H1 (cell line): ENCODE results near the gene UBE2B. TPM values are rescaled to one million over a fixed set of nuclear protein-coding genes. Genes with fewer than 3 reads are reported as not detected.

Experiments
- CTCF ChIA-PET: fragments of 300-600 bp; sonication (Branson Sonifier 250); formaldehyde crosslinking; loops from one replicate; lab custom pipeline; 2021; ENCODE audit not compliant: partially characterized antibody; lab: Charles Lee
- POLR2A ChIA-PET: fragments of 300-600 bp; sonication (Branson Sonifier 250); formaldehyde crosslinking; loops from one replicate; lab custom pipeline; 2021; ENCODE audit warnings: inconsistent platforms; ENCODE audit not compliant: partially characterized antibody; lab: Charles Lee
- DNase-seq, 2 experiments: peaks; one replicate each; pipeline versions ENCODE4 v3.0.0 to v3.0.0-alpha.2; 2010 to 2022; ENCODE audit warnings: low spot score in 2 of 2, low read depth in 1 of 2, mixed read lengths in 1 of 2
- FAIRE-seq: peaks from 2 replicates; lab custom pipeline; 2011; peaks lifted over from hg19 to GRCh38; lab: Jason Lieb, UNC
- H2AFZ ChIP-seq: 2 replicates; pipeline ENCODE4 v1.8.1; 2012; ENCODE audit warnings: low read length, inconsistent platforms
- H2AK5ac ChIP-seq: 2 replicates; pipeline ENCODE4 v1.6.1; 2013; ENCODE audit warnings: low read depth, low read length
- H2BK120ac ChIP-seq: replicated peaks from 2 replicates; pipeline ENCODE3; 2013; ENCODE audit warnings: low read depth, low read length, inconsistent platforms
- H2BK12ac ChIP-seq: 2 replicates; pipeline ENCODE4 v1.6.1; 2013; ENCODE audit warnings: low read depth, low read length
- H2BK15ac ChIP-seq: 2 replicates; pipeline ENCODE4 v1.6.1; 2013; ENCODE audit warnings: low read length
- H2BK20ac ChIP-seq: 2 replicates; pipeline ENCODE4 v1.6.1; 2013; ENCODE audit warnings: low read length
- H2BK5ac ChIP-seq: 2 replicates; pipeline ENCODE4 v1.6.1; 2013; ENCODE audit warnings: low read depth, low read length
- H3K14ac ChIP-seq: 2 replicates; pipeline ENCODE4 v1.6.1; 2013; ENCODE audit warnings: inconsistent platforms; ENCODE audit not compliant: insufficient read length
- H3K18ac ChIP-seq: 2 replicates; pipeline ENCODE4 v1.6.1; 2013; ENCODE audit warnings: low read length; ENCODE audit errors: extremely low read depth
- H3K23ac ChIP-seq: 2 replicates; pipeline ENCODE4 v1.6.1; 2013; ENCODE audit warnings: inconsistent platforms; ENCODE audit not compliant: insufficient read length
- H3K23me2 ChIP-seq: 2 replicates; pipeline ENCODE4 v1.6.1; 2013; ENCODE audit warnings: low read depth, low read length
- H3K27ac ChIP-seq: 2 replicates; pipeline ENCODE4 v1.6.1; 2011; ENCODE audit warnings: low read depth, low read length, inconsistent platforms
- H3K27me3 ChIP-seq, 4 experiments: replicated peaks in 1 of 4; 1 replicate in 1 of 4; 2 replicates in 3 of 4; pipeline versions ENCODE4 v1.6.1 to v1.8.1; 2011 to 2013; ENCODE audit warnings: low read length in 3 of 4, mild to moderate bottlenecking in 3 of 4, inconsistent platforms in 2 of 4, mixed read lengths in 2 of 4, moderate library complexity in 1 of 4; ENCODE audit not compliant: control insufficient read depth in 3 of 4, insufficient read depth in 3 of 4; ENCODE audit errors: extremely low read depth in 1 of 4
- H3K36me3 ChIP-seq, 4 experiments: 2 replicates each; pipeline versions ENCODE4 v1.6.1 to v1.8.1; 2011 to 2013; ENCODE audit warnings: mild to moderate bottlenecking in 4 of 4, low read length in 3 of 4, moderate library complexity in 2 of 4, control low read depth in 1 of 4, inconsistent platforms in 1 of 4; ENCODE audit not compliant: insufficient read depth in 4 of 4, control insufficient read depth in 2 of 4
- H3K4ac ChIP-seq: replicated peaks from 2 replicates; pipeline ENCODE3; 2013; ENCODE audit warnings: low read length, low read depth, mixed read lengths, inconsistent platforms; ENCODE audit not compliant: insufficient read length
- H3K4me1 ChIP-seq, 4 experiments: replicated peaks in 1 of 4; 1 replicate in 1 of 4; 2 replicates in 3 of 4; pipeline versions ENCODE4 v1.6.1 to v1.8.1; 2011 to 2013; ENCODE audit warnings: low read length in 3 of 4, inconsistent platforms in 2 of 4, mixed read lengths in 1 of 4; ENCODE audit not compliant: insufficient read depth in 4 of 4, control insufficient read depth in 3 of 4
- H3K4me2 ChIP-seq, 2 experiments: 2 replicates each; pipeline versions ENCODE4 v1.6.1 to v1.8.1; 2011 to 2013; ENCODE audit warnings: low read depth in 2 of 2, low read length in 2 of 2, control low read depth in 1 of 2, inconsistent platforms in 1 of 2, mild to moderate bottlenecking in 1 of 2; ENCODE audit not compliant: insufficient read depth in 1 of 2
- H3K4me3 ChIP-seq, 4 experiments: fragments of 200-600, 300-600 bp in 1 of 4; sonication (generic), shearing (Covaris generic), sonication (Bioruptor Twin) in 1 of 4; 2 replicates each; pipeline versions ENCODE4 v1.5.1 to v1.8.1; 2011 to 2016; ENCODE audit warnings: low read length in 4 of 4, low read depth in 3 of 4, control low read depth in 2 of 4, inconsistent platforms in 2 of 4, mild to moderate bottlenecking in 2 of 4, mixed read lengths in 1 of 4, moderate library complexity in 1 of 4; ENCODE audit not compliant: insufficient read depth in 2 of 4; ENCODE audit errors: extremely low read depth in 1 of 4
- H3K56ac ChIP-seq: replicated peaks from 2 replicates; pipeline ENCODE3; 2013; ENCODE audit warnings: low read depth, mild to moderate bottlenecking, mixed read lengths, low read length, inconsistent platforms; ENCODE audit not compliant: insufficient read length
- H3K79me1 ChIP-seq: 2 replicates; pipeline ENCODE4 v1.6.1; 2013; ENCODE audit warnings: low read depth, low read length, control low read depth
- H3K79me2 ChIP-seq, 2 experiments: 2 replicates each; pipeline versions ENCODE4 v1.6.1 to v1.8.1; 2012 to 2013; ENCODE audit warnings: low read length in 2 of 2, mild to moderate bottlenecking in 2 of 2, inconsistent platforms in 1 of 2; ENCODE audit not compliant: insufficient read depth in 2 of 2, control insufficient read depth in 1 of 2
- H3K9ac ChIP-seq, 4 experiments: replicated peaks in 1 of 4; 1 replicate in 1 of 4; 2 replicates in 3 of 4; pipeline versions ENCODE4 v1.6.1 to v1.8.1; 2011 to 2013; ENCODE audit warnings: low read depth in 3 of 4, low read length in 3 of 4, control low read depth in 2 of 4, mild to moderate bottlenecking in 2 of 4, moderate library complexity in 2 of 4, inconsistent platforms in 1 of 4; ENCODE audit errors: extremely low read depth in 1 of 4
- H3K9me3 ChIP-seq, 2 experiments: 2 replicates each; pipeline versions ENCODE4 v1.6.1 to v1.8.1; 2012 to 2013; ENCODE audit warnings: mild to moderate bottlenecking in 2 of 2, moderate library complexity in 2 of 2, control low read depth in 1 of 2, inconsistent platforms in 1 of 2, low read depth in 1 of 2, low read length in 1 of 2, mixed read lengths in 1 of 2; ENCODE audit not compliant: insufficient read depth in 2 of 2
- H4K20me1 ChIP-seq, 2 experiments: replicated peaks in 1 of 2; 2 replicates each; pipeline versions ENCODE3 to v1.8.1; 2011 to 2013; ENCODE audit warnings: inconsistent platforms in 2 of 2, low read length in 2 of 2, mild to moderate bottlenecking in 1 of 2; ENCODE audit not compliant: insufficient read depth in 2 of 2, control insufficient read depth in 1 of 2
- H4K5ac ChIP-seq: 2 replicates; pipeline ENCODE4 v1.6.1; 2013; ENCODE audit warnings: low read length, low read depth, mixed read lengths, inconsistent platforms; ENCODE audit not compliant: insufficient read length
- H4K8ac ChIP-seq: 2 replicates; pipeline ENCODE4 v1.8.0; 2013; ENCODE audit warnings: mild to moderate bottlenecking, moderate library complexity, low read length, inconsistent platforms; ENCODE audit not compliant: insufficient read depth; ENCODE audit errors: extremely low read depth
- H4K91ac ChIP-seq: replicated peaks from 2 replicates; pipeline ENCODE3; 2013; ENCODE audit warnings: low read length, mixed read lengths, inconsistent platforms; ENCODE audit not compliant: insufficient read length
- CBX8 ChIP-seq: fragments of 300-800, 300-1000 bp; sonication (generic); IDR thresholded peaks from 2 replicates; pipeline ENCODE4 v1.7.1; 2016; ENCODE audit warnings: low read depth, low read length, borderline replicate concordance
- PHF8 ChIP-seq: fragments of 200-600 bp; sonication (generic); conservative IDR thresholded peaks from 2 replicates; pipeline ENCODE4 v1.7.1; 2012; ENCODE audit warnings: low read depth, mild to moderate bottlenecking, inconsistent platforms, low read length, moderate library complexity
- RAD21 ChIP-seq, 2 experiments: IDR thresholded peaks in 1 of 2; conservative IDR thresholded peaks in 1 of 2; 2 replicates each; pipeline ENCODE4 v1.6.1; 2011; ENCODE audit warnings: low read depth in 2 of 2, low read length in 2 of 2, improper control_type of control experiment in 1 of 2, inconsistent platforms in 1 of 2, mild to moderate bottlenecking in 1 of 2, moderate library complexity in 1 of 2
- WGBS, 2 experiments: shearing (Covaris generic) in 1 of 2; methylation state at CpG; one replicate each; pipeline versions ENCODE4 v1.1.6 to v1.1.7; 2013 to 2015; ENCODE audit warnings: low lambda C conversion rate in 2 of 2, mixed read lengths in 2 of 2, inconsistent platforms in 1 of 2, low coverage in 1 of 2, missing lambda C conversion rate in 1 of 2; ENCODE audit not compliant: insufficient replicate concordance in 2 of 2, insufficient coverage in 1 of 2, insufficient read length in 1 of 2; ENCODE audit errors: extremely low coverage in 1 of 2, missing lambda C conversion rate in 1 of 2; 5-methylcytosine and 5-hydroxymethylcytosine counted together
- polyA plus RNA-seq, 7 experiments: library from polyadenylated mRNA; depleted of rRNA in 3 of 7; stranded (reverse) in 5 of 7; unstranded in 2 of 7; fragments of >200 nt in 5 of 7; fragments of 200-250 nt in 2 of 7; gene quantifications; 1 replicate in 5 of 7; 2 replicates in 1 of 7; 4 replicates in 1 of 7; pipeline versions ENCODE4 v1.2.1 to v1.2.3, GENCODE V29; 2011 to 2013; ENCODE audit warnings: missing spikeins in 2 of 7, mixed read lengths in 2 of 7
- total RNA-seq: library from RNA; stranded (reverse); fragmentation: NEBNext Ultra II Directional; extraction: Animal tissue kit (Norgen Biotek cat#: 25700); gene quantifications from 2 replicates; pipeline ENCODE4 v1.2.1, GENCODE V29; 2021

UBE2B gene
- total and polyA plus RNA-seq, 2 of the 8 experiments (the other 6 are each of a cell fraction or from before 2014, with no cell fraction given) = 15.9 to 46.8 TPM

GRCh38 chr5:134387443-134387842 is 16.1 kb downstream of the UBE2B start:
- CTCF ChIA-PET = interaction anchor here (0.6 to 2.5 kb wide), 3 partner anchors 8 to 24 kb away, joined by 3 to 8 read pairs (median 5); partner anchors contain the start of gene CDKN2AIPNL
- peaks cover 8 to 87% (median 44%) of the 10 kb centered on the region in 4 experiments; a peak in 7 of 8 replicates for H3K36me3 ChIP-seq
- H3K79me1 ChIP-seq = no peaks in the 10 kb centered on the region

More at GRCh38 chr5:134387443-134387842, 16.1 kb downstream of the UBE2B start:
- Histone ChIP-seq H3K23ac (no peak overlapping the region), H3K4me1 (no peaks in the 10 kb centered on the region), H3K18ac (no peak overlapping the region), H3K9ac (no peak overlapping the region), H3K56ac (no peak overlapping the region), H3K9me3 (no peaks in the 10 kb centered on the region), H2BK20ac (no peak overlapping the region), H2BK15ac (no peak overlapping the region), H3K23me2 (no peaks in the 10 kb centered on the region), H4K5ac (no peak overlapping the region), H4K20me1 (peaks cover 0 to 4% of the 10 kb centered on the region in 2 experiments), H2AFZ (no peak overlapping the region), H4K91ac (no peak overlapping the region), H3K27ac (no peak overlapping the region), H2BK5ac (no peak overlapping the region), H2BK12ac (no peak overlapping the region), H2BK120ac (no peak overlapping the region), H3K14ac (no peak overlapping the region), H3K4me3 (no peak overlapping the region), H3K4ac (no peak overlapping the region), H3K79me2 (no peaks in the 10 kb centered on the region), H2AK5ac (no peak overlapping the region), H4K8ac (no peak overlapping the region), H3K4me2 (no peak overlapping the region), H3K27me3 (no peaks in the 10 kb centered on the region)
- WGBS, 2 experiments = 86% methylated on average over 1 of the region's 1 CpG; no CpG with 5 or more reads in 1 of the 2 experiments
- TF ChIP-seq RAD21 (IDR thresholded peaks at IDR 0.05 in 1 of 2, conservative IDR thresholded peaks at IDR 0.05 in 1 of 2; ENCODE audit: low read depth in 2 of 2, low read length in 2 of 2) (0 out of 4 replicates have a peak, but pooled peaks of 1 of the 2 experiments have one; percentile 1), PHF8 (no peak), CBX8 (no peak)
- DNase-seq = no peak
- POLR2A ChIA-PET = interaction anchor here (0.6 to 2.0 kb wide), 4 partner anchors 10 to 16 kb away, joined by 3 to 5 read pairs (median 4); no protein-coding TSS in a partner anchor
- no peak for FAIRE-seq
